Measurements from ENCODE around the gene CD151.

- no peak for TF ChIP-seq CTCF (conservative IDR thresholded peaks at IDR 0.05)
- TF ChIP-seq ZFX (IDR thresholded peaks at IDR 0.05): no peak
These were observed 39.2 kb upstream of the CD151 start for GRCh38 chr11:793556-793955.
